MV-4-11 (cell line): ENCODE data around the gene SZT2.
"Not testable (repeated sequence)": the region's sequence is repeated elsewhere in the genome, so short reads cannot be mapped to it uniquely, and the experiment has no call there.

Experiments
- DNase-seq: peaks from one replicate; lab custom pipeline; 2025; lab: John Stamatoyannopoulos, UW

SZT2 gene

DNA sequence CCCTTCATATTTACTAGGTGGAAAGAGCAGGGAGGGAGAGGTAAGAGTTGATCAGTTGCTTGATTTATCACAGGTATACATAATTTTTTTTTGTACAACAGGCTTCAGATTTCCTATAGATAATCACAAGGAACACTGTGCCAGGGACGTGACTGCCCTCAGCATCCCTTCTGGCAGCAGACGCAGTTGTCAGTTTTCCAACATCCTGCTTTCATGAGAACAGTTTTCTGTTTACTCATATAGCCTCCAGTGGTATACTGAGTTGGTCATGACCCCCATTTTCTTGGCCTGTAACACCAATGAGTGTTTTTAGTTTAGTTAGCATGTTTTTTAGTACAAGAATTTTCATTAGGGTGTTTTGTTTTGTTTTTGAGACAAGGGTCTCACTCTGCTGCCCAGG is 103.1 kb downstream of the SZT2 start:
- DNase-seq: no peak

DNA sequence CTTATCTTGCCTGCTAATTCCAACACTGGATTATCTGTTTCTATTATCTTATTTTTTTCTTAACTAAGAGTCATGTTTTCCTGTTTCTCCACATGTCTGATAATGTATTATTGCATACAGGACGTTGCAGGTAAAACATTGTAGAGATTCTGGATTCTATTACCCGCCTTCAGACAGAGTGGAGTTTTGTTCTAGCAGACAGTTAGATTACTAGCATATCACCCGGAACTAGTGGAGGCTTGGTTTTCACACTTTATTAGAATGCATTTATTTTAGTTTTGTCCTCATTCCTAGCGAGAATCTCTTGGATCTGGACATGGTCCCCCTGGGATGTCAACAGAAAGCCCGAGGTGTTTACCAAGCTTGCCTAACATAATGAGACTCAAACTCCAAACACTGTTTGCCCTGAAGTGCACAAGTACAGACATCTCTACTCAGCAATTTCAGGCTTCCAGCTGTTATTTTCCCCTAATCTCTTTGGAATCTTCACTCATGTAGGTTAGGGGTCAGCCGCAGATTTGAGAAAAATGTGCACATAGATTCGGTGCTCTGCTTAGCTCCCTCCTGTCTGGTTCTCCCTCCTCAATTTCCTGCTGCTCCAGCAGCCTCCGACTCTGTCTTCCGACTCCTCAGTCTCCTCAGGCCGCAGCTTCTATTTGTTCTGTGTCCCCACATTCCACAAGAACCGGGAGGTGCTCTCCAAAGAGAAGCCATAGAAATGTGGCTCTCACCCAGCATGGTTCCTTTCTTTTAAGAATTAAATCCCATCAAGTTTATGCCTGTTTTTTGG is 104.2 kb downstream of the SZT2 start:
- no peak for DNase-seq

DNA sequence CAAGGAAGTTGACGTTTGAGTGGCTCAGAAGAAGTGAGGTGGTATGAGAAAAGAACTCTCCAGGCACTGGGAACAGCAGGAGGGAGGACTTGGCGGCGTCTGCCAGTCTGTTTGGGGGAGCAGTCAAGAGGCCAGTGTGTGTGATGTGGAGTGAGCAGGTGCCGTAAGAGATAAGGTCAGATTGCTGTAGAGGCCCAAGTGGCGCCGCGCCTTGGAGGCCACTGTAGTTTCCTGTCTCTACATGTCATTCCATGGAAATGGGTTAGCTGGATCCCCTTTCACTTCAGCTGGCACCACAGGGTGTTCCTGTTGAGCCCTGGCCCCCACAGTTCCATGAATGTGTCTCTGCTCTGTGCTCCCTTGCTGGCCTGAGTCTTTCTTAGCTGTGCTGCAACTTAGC is 105.5 kb downstream of the SZT2 start:
- DNase-seq: no peak

DNA sequence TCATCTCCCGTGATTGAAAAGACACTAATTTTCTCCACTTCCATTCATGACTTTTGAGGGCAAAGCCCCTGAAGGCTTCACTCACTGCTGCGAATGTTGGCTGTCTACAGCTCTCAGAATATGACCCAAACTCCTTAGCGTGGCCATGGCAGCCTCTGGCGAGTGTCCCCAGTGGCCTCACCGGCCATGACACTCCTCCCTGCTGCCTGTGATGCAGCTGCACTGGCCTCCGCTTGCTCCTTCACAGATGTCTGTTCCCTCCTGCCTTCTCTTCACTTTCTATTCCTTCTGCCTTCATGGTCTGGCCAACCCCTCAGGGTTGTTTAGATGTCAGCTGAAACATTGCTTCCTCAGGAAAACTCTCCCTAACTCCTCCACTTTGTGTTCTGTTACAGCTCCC is 110.2 kb downstream of the SZT2 start:
- no peak for DNase-seq

DNA sequence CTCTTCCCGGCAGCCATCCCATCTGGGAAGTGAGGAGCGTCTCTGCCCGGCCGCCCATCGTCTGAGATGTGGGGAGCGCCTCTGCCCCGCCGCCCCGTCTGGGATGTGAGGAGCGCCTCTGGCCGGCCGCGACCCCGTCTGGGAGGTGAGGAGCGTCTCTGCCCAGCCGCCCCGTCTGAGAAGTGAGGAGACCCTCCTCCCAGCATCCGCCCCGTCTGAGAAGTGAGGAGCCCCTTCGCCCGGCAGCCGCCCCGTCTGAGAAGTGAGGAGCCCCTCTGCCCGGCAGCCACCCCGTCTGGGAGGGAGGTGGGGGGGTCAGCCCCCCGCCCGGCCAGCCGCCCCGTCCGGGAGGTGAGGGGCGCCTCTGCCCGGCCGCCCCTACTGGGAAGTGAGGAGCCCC is 112.1 kb downstream of the SZT2 start:
- DNase-seq: not testable (repeated sequence)

DNA sequence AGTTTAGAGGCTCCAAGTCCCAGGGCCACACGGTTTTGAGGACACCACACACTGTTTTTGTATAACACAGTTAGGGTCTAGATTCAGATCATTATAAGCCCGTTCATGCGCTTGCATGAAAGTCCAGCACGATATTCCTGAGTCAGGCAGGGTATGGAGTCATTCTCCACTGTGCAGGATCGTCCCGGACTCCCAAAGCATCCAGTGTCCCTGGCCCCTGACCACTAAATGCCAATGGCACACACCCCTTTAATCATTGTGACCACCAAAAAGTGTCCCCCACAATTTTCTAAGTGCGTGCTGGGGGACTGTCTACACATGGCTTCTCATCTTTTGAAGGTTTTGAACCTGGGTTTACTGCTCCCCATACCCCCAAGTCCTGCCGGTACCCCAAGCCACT is 113.8 kb downstream of the SZT2 start:
- no peak for DNase-seq
